HUES64 (cell line): ENCODE data around the gene SMIM17.

ENCODE experiments used
- H3K27ac ChIP-seq: 2 replicates; pipeline ENCODE4 v1.7.0; 2013; ENCODE audit warnings: low read depth, low read length, inconsistent platforms
- H3K27me3 ChIP-seq: 2 replicates; pipeline ENCODE4 v1.6.1; 2013; ENCODE audit warnings: mild to moderate bottlenecking, low read length; ENCODE audit not compliant: insufficient read depth
- H3K36me3 ChIP-seq: 2 replicates; pipeline ENCODE4 v1.6.1; 2013; ENCODE audit warnings: mild to moderate bottlenecking, low read length; ENCODE audit not compliant: insufficient read depth
- H3K4me1 ChIP-seq: 2 replicates; pipeline ENCODE4 v1.6.1; 2013; ENCODE audit warnings: mild to moderate bottlenecking, low read length, moderate library complexity; ENCODE audit not compliant: insufficient read depth
- H3K4me3 ChIP-seq: 2 replicates; pipeline ENCODE4 v1.5.1; 2013; ENCODE audit warnings: mild to moderate bottlenecking, low read length, moderate library complexity
- H3K9ac ChIP-seq: 2 replicates; pipeline ENCODE4 v1.6.1; 2013; ENCODE audit warnings: mild to moderate bottlenecking, low read depth, low read length
- H3K9me3 ChIP-seq: 2 replicates; pipeline ENCODE4 v1.6.1; 2013; ENCODE audit warnings: low read depth, low read length; ENCODE audit not compliant: insufficient read depth
- WGBS: fragments of 150-250, 120-280 bp; methylation state at CpG from one replicate; pipeline ENCODE4 v1.1.7; 2013; ENCODE audit warnings: missing lambda C conversion rate; 5-methylcytosine and 5-hydroxymethylcytosine counted together

SMIM17 gene

DNA sequence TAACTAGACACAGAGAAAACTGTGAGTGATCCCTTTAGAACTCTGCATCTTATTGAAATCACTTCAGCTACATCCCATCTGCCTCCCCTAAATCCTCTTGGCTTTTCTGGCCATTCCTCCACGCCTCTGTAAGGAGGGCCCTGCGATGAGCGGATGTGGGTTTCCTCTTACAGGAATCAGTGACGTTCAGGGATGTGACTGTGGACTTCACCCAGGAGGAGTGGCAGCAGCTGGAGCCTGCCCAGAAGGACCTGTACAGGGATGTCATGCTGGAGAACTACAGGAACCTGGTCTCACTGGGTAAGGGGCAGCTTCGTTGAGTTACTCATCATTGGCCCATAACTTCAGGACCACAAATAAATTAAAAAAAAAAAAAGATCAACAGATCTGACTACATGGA lies 29.3 kb upstream of the SMIM17 start:
- WGBS: 92% methylated on average over 5 of the region's 5 CpGs
- no peaks in the 10 kb centered on the region for H3K4me1 ChIP-seq
- H3K4me3 ChIP-seq: no peak overlapping the region
- H3K9me3 ChIP-seq: peaks cover 80% of the 10 kb centered on the region
- H3K9ac ChIP-seq: no peak overlapping the region
- H3K36me3 ChIP-seq: peaks cover 29% of the 10 kb centered on the region
- no peak overlapping the region for H3K27ac ChIP-seq
- H3K27me3 ChIP-seq: no peaks in the 10 kb centered on the region

DNA sequence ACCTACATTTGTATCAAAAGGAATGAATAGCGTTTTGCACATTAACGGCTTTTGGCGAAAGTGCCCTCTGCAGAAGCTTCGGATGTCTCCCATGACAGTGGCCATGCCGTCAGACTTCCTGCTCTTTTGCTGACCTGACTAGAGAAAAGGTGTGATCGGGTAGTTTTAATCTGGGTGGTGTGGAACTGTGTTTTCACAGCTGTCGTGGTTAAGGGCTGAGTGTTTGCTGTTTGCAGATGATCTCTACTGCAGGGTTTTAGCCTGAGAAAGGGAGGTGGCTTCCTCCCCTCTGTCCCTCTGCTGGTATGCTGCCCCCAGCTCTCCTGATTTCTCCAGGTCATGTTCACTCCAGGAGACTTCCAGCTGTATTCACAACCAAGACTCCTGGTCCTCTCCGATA lies 25.4 kb upstream of the SMIM17 start:
- Histone ChIP-seq H3K4me1 (no peaks in the 10 kb centered on the region), H3K9ac (no peak overlapping the region), H3K4me3 (no peak overlapping the region), H3K9me3 (peaks cover 83% of the 10 kb centered on the region), H3K27me3 (no peaks in the 10 kb centered on the region), H3K27ac (no peak overlapping the region), H3K36me3 (peaks cover 44% of the 10 kb centered on the region)
- WGBS: 97% methylated on average over 8 of the region's 8 CpGs

DNA sequence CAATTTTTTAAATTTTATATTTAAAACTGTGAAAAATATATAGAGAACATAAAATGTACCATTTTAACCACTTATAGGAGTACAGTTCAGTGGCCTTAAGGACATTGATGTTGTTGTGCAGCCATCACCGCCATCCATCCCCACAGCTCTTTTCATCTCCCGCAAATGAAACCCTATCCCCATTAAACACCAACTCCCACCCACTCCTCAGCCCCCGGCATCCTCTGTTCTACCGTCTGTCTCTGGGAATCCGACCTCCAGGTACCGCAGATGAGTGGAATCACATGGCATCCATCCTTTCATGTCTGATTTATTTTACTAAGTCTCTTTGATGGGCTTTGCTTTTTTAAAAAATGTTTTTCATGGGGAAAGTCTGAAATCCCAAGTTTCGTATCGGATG lies 23.8 kb upstream of the SMIM17 start:
- Histone ChIP-seq H3K9me3 (peaks cover 81% of the 10 kb centered on the region), H3K4me3 (no peak overlapping the region), H3K36me3 (peaks cover 45% of the 10 kb centered on the region), H3K9ac (no peak overlapping the region), H3K27me3 (no peaks in the 10 kb centered on the region), H3K27ac (no peak overlapping the region), H3K4me1 (no peaks in the 10 kb centered on the region)
- 85% methylated on average over 8 of the region's 8 CpGs for WGBS

DNA sequence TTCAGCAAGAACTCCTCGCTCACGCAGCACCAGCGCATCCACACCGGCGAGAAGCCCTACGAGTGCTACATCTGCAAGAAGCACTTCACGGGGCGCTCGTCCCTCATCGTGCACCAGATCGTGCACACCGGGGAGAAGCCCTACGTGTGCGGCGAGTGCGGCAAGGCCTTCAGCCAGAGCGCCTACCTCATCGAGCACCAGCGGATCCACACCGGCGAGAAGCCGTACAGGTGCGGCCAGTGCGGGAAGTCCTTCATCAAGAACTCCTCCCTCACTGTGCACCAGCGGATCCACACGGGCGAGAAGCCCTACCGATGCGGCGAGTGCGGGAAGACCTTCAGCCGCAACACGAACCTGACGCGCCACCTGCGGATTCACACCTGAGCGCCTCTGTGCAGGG lies 20.6 kb upstream of the SMIM17 start:
- H3K4me3 ChIP-seq: no peak overlapping the region
- peaks cover 80% of the 10 kb centered on the region for H3K9me3 ChIP-seq
- no peaks in the 10 kb centered on the region for H3K27me3 ChIP-seq
- no peak overlapping the region for H3K27ac ChIP-seq
- 98% methylated on average over 37 of the region's 37 CpGs for WGBS
- H3K4me1 ChIP-seq: no peaks in the 10 kb centered on the region
- H3K9ac ChIP-seq: no peak overlapping the region
- peaks cover 47% of the 10 kb centered on the region for H3K36me3 ChIP-seq

DNA sequence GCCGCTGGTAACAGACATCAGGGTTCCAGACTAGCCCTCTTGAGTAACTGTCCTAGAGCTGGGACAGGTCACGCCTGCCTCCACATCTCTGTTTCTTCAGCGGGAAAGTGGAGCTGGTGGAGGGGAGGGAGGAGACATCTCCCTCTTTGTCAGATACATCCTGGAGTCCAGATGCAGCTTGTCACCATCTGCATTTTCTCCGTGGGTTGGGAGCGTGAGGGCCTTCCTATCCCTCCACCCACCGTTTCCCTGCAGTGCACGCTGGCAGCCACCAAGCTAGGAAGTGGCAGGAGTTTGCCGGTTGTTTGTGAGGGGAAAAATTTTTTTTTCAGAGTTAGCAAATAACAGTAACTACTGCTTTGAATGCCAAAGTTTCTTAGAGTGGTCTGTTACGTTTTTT lies 20.0 kb upstream of the SMIM17 start:
- Histone ChIP-seq H3K36me3 (peaks cover 45% of the 10 kb centered on the region), H3K4me1 (no peaks in the 10 kb centered on the region), H3K27me3 (no peaks in the 10 kb centered on the region), H3K4me3 (no peak overlapping the region), H3K9me3 (peaks cover 78% of the 10 kb centered on the region), H3K27ac (no peak overlapping the region), H3K9ac (no peak overlapping the region)
- WGBS: 89% methylated on average over 9 of the region's 9 CpGs

DNA sequence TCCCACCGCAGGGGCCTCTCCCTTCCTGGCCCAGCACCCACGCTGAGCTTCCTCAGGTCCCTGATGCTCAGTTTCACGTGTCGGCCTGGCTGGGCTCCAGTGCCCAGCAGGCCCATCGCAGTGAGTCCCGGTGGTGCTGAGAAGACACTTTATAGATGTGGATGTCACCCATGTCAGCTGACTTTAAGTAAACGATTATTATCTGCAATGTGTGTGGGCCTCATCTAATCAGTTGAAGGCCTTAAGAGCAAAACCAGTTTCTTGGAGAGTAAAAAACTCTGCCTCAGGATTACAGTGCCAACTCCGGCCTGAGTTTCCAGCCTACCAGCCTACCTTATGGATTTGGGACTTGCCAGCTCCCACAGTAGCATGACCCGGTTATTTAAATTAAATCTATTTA lies 17.3 kb upstream of the SMIM17 start:
- Histone ChIP-seq H3K4me3 (no peak overlapping the region), H3K27ac (no peak overlapping the region), H3K27me3 (no peaks in the 10 kb centered on the region), H3K4me1 (no peaks in the 10 kb centered on the region), H3K9me3 (peaks cover 82% of the 10 kb centered on the region), H3K36me3 (peaks cover 44% of the 10 kb centered on the region), H3K9ac (no peak overlapping the region)
- 95% methylated on average over 8 of the region's 9 CpGs for WGBS

DNA sequence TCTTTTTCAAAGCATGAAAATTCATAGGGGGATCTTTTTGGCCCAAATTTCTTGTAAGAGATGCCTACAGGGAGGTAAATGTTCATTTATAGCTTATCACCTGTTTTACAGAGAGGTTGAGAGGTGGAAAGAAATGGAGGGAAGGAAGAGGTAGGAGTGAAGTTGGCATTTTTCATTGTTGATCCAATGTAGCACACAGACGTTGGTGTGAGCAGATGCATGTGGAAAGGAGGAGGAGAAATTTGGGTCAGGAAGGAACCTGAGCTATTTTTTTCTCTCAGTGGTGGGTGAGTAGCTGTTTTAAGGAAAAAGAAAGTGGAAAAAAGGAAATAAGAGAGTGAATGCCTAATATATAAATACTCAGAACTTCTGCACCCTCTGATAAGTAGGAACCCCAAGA lies 9.9 kb upstream of the SMIM17 start:
- Histone ChIP-seq H3K9me3 (peaks cover 84% of the 10 kb centered on the region), H3K36me3 (no peaks in the 10 kb centered on the region), H3K4me1 (no peaks in the 10 kb centered on the region), H3K4me3 (no peak overlapping the region), H3K27ac (no peak overlapping the region), H3K9ac (no peak overlapping the region), H3K27me3 (no peaks in the 10 kb centered on the region)
- 35% methylated on average over 1 of the region's 1 CpG for WGBS

DNA sequence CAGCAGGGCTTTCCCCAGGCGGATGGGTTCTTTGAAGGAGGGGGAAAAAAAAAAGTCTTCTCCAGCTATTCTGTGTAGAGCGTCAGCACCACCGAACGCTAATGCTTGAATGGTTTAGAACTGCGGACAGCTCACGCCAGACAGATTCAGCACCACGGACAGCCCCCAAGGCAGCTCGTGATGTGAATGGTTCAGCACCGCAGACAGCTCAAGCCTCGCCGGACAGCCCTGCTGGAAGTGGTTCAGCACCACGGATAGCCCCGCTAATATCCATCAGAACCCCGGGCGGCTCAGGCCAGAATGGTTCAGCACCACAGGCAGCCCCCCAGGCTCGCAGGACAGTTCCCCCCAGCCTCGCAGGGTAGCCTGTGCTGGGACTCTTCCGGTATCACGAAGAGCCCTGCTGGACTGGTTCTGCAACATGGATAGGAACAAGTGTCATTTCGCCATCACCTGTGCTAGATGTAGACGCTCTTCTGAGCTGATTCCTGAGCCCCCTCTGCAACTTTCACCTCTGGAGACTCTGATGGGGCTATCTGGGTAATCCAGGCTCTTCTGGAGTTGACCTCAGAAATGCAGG lies 4.9 kb upstream of the SMIM17 start:
- no peak overlapping the region for H3K4me3 ChIP-seq
- H3K27ac ChIP-seq: no peak overlapping the region
- H3K4me1 ChIP-seq: no peaks in the 10 kb centered on the region
- WGBS: 52% methylated on average over 21 of the region's 21 CpGs
- H3K36me3 ChIP-seq: no peaks in the 10 kb centered on the region
- H3K9me3 ChIP-seq: peaks cover 75% of the 10 kb centered on the region
- H3K9ac ChIP-seq: no peak overlapping the region
- no peaks in the 10 kb centered on the region for H3K27me3 ChIP-seq

DNA sequence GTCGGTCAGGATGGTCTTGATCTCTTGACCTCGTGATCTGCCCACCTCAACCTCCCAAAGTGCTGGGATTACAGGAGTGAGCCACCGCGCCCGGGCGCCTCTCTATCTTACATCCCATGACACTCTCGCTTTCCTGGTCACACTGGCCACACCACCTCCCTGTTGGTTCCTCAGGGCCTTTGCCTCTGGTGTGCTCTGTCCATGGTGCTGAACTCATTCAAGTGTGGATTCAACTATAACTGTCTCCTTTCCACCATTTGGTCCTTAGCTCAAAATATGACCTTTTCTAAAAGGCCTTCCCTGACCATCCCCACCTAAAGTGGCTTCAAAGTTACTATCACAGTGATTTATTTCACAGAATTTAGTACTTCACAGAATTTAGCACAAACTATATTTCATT lies 3.7 kb upstream of the SMIM17 start:
- H3K9me3 ChIP-seq: peaks cover 75% of the 10 kb centered on the region
- H3K27me3 ChIP-seq: no peaks in the 10 kb centered on the region
- H3K9ac ChIP-seq: no peak overlapping the region
- H3K27ac ChIP-seq: no peak overlapping the region
- no peaks in the 10 kb centered on the region for H3K4me1 ChIP-seq
- 90% methylated on average over 7 of the region's 7 CpGs for WGBS
- H3K36me3 ChIP-seq: no peaks in the 10 kb centered on the region
- H3K4me3 ChIP-seq: no peak overlapping the region

DNA sequence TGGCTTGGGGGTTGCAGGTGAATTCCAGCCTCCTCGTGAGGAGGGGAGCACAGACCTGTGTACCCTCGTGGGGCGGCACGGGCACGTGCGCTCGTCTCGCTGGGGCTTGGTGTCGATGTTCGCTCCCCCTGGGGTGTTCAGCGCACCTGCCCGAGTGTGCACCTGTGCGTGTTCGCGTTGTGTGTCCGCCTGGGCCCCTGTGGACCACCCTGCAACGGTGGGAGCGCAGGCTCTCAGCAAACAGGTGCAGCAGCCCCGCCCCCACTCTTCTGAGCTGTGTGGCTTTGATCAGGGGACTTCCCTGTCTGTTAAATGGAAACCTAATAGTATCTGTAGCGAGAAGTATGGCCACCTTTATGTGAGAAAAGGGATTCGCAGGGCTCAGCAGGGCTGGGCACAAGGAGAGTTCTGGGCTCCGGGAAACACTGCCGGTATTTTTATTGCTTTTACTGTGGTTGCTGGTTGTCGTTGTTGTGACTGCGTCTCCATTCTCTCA lies 549 bp downstream of the SMIM17 start:
- H3K27ac ChIP-seq: no peak overlapping the region
- no peaks in the 10 kb centered on the region for H3K36me3 ChIP-seq
- peaks cover 85% of the 10 kb centered on the region for H3K9me3 ChIP-seq
- H3K27me3 ChIP-seq: no peaks in the 10 kb centered on the region
- no peak overlapping the region for H3K9ac ChIP-seq
- 88% methylated on average over 25 of the region's 25 CpGs for WGBS
- H3K4me1 ChIP-seq: no peaks in the 10 kb centered on the region
- no peak overlapping the region for H3K4me3 ChIP-seq

DNA sequence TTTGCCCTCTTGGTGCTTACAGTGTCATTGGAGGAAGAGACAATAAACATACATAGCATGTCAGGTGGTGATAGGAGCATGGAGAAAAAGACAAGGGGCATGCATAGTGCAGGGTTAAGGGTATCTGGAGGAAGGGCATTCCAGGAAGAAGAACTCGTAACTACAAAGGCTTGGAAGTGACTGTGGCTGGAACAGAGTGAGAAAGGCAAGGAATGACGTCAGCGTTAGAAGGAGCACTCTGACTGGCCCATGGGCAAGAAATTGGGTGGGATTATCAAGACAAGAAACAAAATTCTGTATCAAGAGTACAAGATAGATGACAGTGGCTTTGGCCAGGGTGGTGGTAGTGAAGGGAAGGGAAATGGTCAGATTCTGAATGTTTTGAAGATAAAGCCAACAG lies 11.2 kb downstream of the SMIM17 start:
- 83% methylated on average over 3 of the region's 3 CpGs for WGBS
- Histone ChIP-seq H3K27me3 (no peaks in the 10 kb centered on the region), H3K9me3 (peaks cover 91% of the 10 kb centered on the region), H3K36me3 (no peaks in the 10 kb centered on the region), H3K9ac (no peak overlapping the region), H3K4me1 (no peaks in the 10 kb centered on the region), H3K27ac (no peak overlapping the region), H3K4me3 (no peak overlapping the region)
